GM12892 (cell line): ENCODE results near the gene PTX3.

Experiments used
- POLR2A ChIP-seq: IDR thresholded peaks from 2 replicates; pipeline ENCODE4 v1.6.1; 2011; ENCODE audit warnings: low read depth, low read length, control low read depth
- POLR2AphosphoS5 ChIP-seq: IDR thresholded peaks from 2 replicates; pipeline ENCODE4 v1.6.1; 2011; ENCODE audit warnings: low read depth, low read length, control low read depth

GRCh38 chr3:157429708-157430107 lies 6.9 kb upstream of the PTX3 start:
- no peak for TF ChIP-seq POLR2A
- no peak for TF ChIP-seq POLR2AphosphoS5
